Measurements from ENCODE around the gene ZNF423. TPM values are rescaled to one million over a fixed set of nuclear protein-coding genes. Genes with fewer than 3 reads are reported as not detected.

Gene ZNF423
- polyA plus RNA-seq, 4 donors: 0.54 to 10.3 (median 2.9) TPM; not detected in 1

GRCh38 chr16:49776734-49777133, 79.2 kb downstream of the ZNF423 start:
- DNase-seq: no peak
- WGBS, 3 donors: 80 to 86% (median 82%) methylated on average over 4 of the region's 4 CpGs
- Histone ChIP-seq H3K36me3 (ENCODE audit: control insufficient read depth in 3 of 3, insufficient read depth in 2 of 3, low read depth in 1 of 3, low read length in 3 of 3) (peaks cover 0 to 11% (median 0%) of the 10 kb centered on the region in 3 donors), H3K27ac (ENCODE audit: low read depth in 1 of 3, low read length in 2 of 3) (no peak overlapping the region), H3K27me3 (ENCODE audit: control insufficient read depth in 3 of 3, insufficient read depth in 3 of 3, low read length in 3 of 3) (no peaks in the 10 kb centered on the region), H3K4me1 (ENCODE audit: control insufficient read depth in 3 of 3, insufficient read depth in 2 of 3, low read depth in 1 of 3, low read length in 2 of 3) (peaks cover 0 to 2% (median 0%) of the 10 kb centered on the region in 3 donors), H3K9me3 (ENCODE audit: control insufficient read depth in 2 of 2, insufficient read depth in 1 of 2, low read depth in 1 of 2, low read length in 1 of 2) (no peaks in the 10 kb centered on the region), H3K4me3 (ENCODE audit: low read depth in 1 of 3, low read length in 3 of 3) (no peak overlapping the region)
- no peak for FAIRE-seq

- no peak for DNase-seq
- Histone ChIP-seq H3K9me3 (ENCODE audit: control insufficient read depth in 2 of 2, insufficient read depth in 1 of 2, low read depth in 1 of 2, low read length in 1 of 2) (no peaks in the 10 kb centered on the region), H3K4me1 (ENCODE audit: control insufficient read depth in 3 of 3, insufficient read depth in 2 of 3, low read depth in 1 of 3, low read length in 2 of 3) (peaks cover 0 to 2% (median 0%) of the 10 kb centered on the region in 3 donors), H3K27me3 (ENCODE audit: control insufficient read depth in 3 of 3, insufficient read depth in 3 of 3, low read length in 3 of 3) (no peaks in the 10 kb centered on the region), H3K36me3 (ENCODE audit: control insufficient read depth in 3 of 3, insufficient read depth in 2 of 3, low read depth in 1 of 3, low read length in 3 of 3) (peaks cover 0 to 11% (median 0%) of the 10 kb centered on the region in 3 donors), H3K4me3 (ENCODE audit: low read depth in 1 of 3, low read length in 3 of 3) (no peak overlapping the region), H3K27ac (ENCODE audit: low read depth in 1 of 3, low read length in 2 of 3) (no peak overlapping the region)
- FAIRE-seq: no peak
- 50 to 75% (median 67%) methylated on average over 15 to 16 of the region's 16 CpGs for WGBS, 3 donors
These were observed 79.8 kb downstream of the ZNF423 start for GRCh38 chr16:49776085-49776595.

GRCh38 chr16:49775581-49775980, 80.3 kb downstream of the ZNF423 start:
- H3K4me1 ChIP-seq (ENCODE audit: control insufficient read depth in 3 of 3, insufficient read depth in 2 of 3, low read depth in 1 of 3, low read length in 2 of 3): peaks cover 0 to 2% (median 0%) of the 10 kb centered on the region in 3 donors
- no peaks in the 10 kb centered on the region for H3K27me3 ChIP-seq (ENCODE audit: control insufficient read depth in 3 of 3, insufficient read depth in 3 of 3, low read length in 3 of 3)
- 78 to 88% (median 85%) methylated on average over 4 of the region's 4 CpGs for WGBS, 3 donors
- no peaks in the 10 kb centered on the region for H3K9me3 ChIP-seq (ENCODE audit: control insufficient read depth in 2 of 2, insufficient read depth in 1 of 2, low read depth in 1 of 2, low read length in 1 of 2)
- no peak overlapping the region for H3K4me3 ChIP-seq (ENCODE audit: low read depth in 1 of 3, low read length in 3 of 3)
- no peak for DNase-seq
- FAIRE-seq: no peak
- no peak overlapping the region for H3K27ac ChIP-seq (ENCODE audit: low read depth in 1 of 3, low read length in 2 of 3)
- peaks cover 0 to 8% (median 0%) of the 10 kb centered on the region in 3 donors for H3K36me3 ChIP-seq (ENCODE audit: control insufficient read depth in 3 of 3, insufficient read depth in 2 of 3, low read depth in 1 of 3, low read length in 3 of 3)

- Histone ChIP-seq H3K4me3 (ENCODE audit: low read depth in 1 of 3, low read length in 3 of 3) (no peak overlapping the region), H3K4me1 (ENCODE audit: control insufficient read depth in 3 of 3, insufficient read depth in 2 of 3, low read depth in 1 of 3, low read length in 2 of 3) (peaks cover 0 to 2% (median 0%) of the 10 kb centered on the region in 3 donors), H3K27ac (ENCODE audit: low read depth in 1 of 3, low read length in 2 of 3) (no peak overlapping the region), H3K36me3 (ENCODE audit: control insufficient read depth in 3 of 3, insufficient read depth in 2 of 3, low read depth in 1 of 3, low read length in 3 of 3) (peaks cover 0 to 7% (median 0%) of the 10 kb centered on the region in 3 donors), H3K9me3 (ENCODE audit: control insufficient read depth in 2 of 2, insufficient read depth in 1 of 2, low read depth in 1 of 2, low read length in 1 of 2) (no peaks in the 10 kb centered on the region), H3K27me3 (ENCODE audit: control insufficient read depth in 3 of 3, insufficient read depth in 3 of 3, low read length in 3 of 3) (no peaks in the 10 kb centered on the region)
- FAIRE-seq (no peak), DNase-seq (no peak)
- 71 to 84% (median 78%) methylated on average over 4 of the region's 4 CpGs for WGBS, 3 donors
These were observed 80.9 kb downstream of the ZNF423 start for GRCh38 chr16:49775018-49775417.

- WGBS, 3 donors: 61 to 71% (median 69%) methylated on average over 10 of the region's 10 CpGs
- no peaks in the 10 kb centered on the region for H3K9me3 ChIP-seq (ENCODE audit: control insufficient read depth in 2 of 2, insufficient read depth in 1 of 2, low read depth in 1 of 2, low read length in 1 of 2)
- peaks cover 0 to 2% (median 0%) of the 10 kb centered on the region in 3 donors for H3K4me1 ChIP-seq (ENCODE audit: control insufficient read depth in 3 of 3, insufficient read depth in 2 of 3, low read depth in 1 of 3, low read length in 2 of 3)
- FAIRE-seq (no peak), DNase-seq (no peak)
- peaks cover 0 to 6% (median 0%) of the 10 kb centered on the region in 3 donors for H3K36me3 ChIP-seq (ENCODE audit: control insufficient read depth in 3 of 3, insufficient read depth in 2 of 3, low read depth in 1 of 3, low read length in 3 of 3)
- H3K27me3 ChIP-seq (ENCODE audit: control insufficient read depth in 3 of 3, insufficient read depth in 3 of 3, low read length in 3 of 3): no peaks in the 10 kb centered on the region
- H3K4me3 ChIP-seq (ENCODE audit: low read depth in 1 of 3, low read length in 3 of 3): no peak overlapping the region
- H3K27ac ChIP-seq (ENCODE audit: low read depth in 1 of 3, low read length in 2 of 3): no peak overlapping the region
These were observed 82.1 kb downstream of the ZNF423 start for GRCh38 chr16:49773534-49774475.

GRCh38 chr16:49767998-49768397, 87.9 kb downstream of the ZNF423 start:
- no peaks in the 10 kb centered on the region for H3K27me3 ChIP-seq (ENCODE audit: control insufficient read depth in 3 of 3, insufficient read depth in 3 of 3, low read length in 3 of 3)
- H3K27ac ChIP-seq (ENCODE audit: low read depth in 1 of 3, low read length in 2 of 3): no peak overlapping the region
- WGBS, 3 donors: 93 to 94% (median 94%) methylated on average over 23 of the region's 23 CpGs
- H3K4me1 ChIP-seq (ENCODE audit: control insufficient read depth in 3 of 3, insufficient read depth in 2 of 3, low read depth in 1 of 3, low read length in 2 of 3): no peaks in the 10 kb centered on the region
- no peaks in the 10 kb centered on the region for H3K9me3 ChIP-seq (ENCODE audit: control insufficient read depth in 2 of 2, insufficient read depth in 1 of 2, low read depth in 1 of 2, low read length in 1 of 2)
- FAIRE-seq (no peak), DNase-seq (no peak)
- H3K36me3 ChIP-seq (ENCODE audit: control insufficient read depth in 3 of 3, insufficient read depth in 2 of 3, low read depth in 1 of 3, low read length in 3 of 3): peaks cover 0 to 6% (median 0%) of the 10 kb centered on the region in 3 donors
- H3K4me3 ChIP-seq (ENCODE audit: low read depth in 1 of 3, low read length in 3 of 3): no peak overlapping the region

GRCh38 chr16:49767414-49767813, 88.5 kb downstream of the ZNF423 start:
- WGBS, 3 donors: 87 to 92% (median 89%) methylated on average over 5 of the region's 5 CpGs
- peaks cover 0 to 6% (median 0%) of the 10 kb centered on the region in 3 donors for H3K36me3 ChIP-seq (ENCODE audit: control insufficient read depth in 3 of 3, insufficient read depth in 2 of 3, low read depth in 1 of 3, low read length in 3 of 3)
- H3K27ac ChIP-seq (ENCODE audit: low read depth in 1 of 3, low read length in 2 of 3): no peak overlapping the region
- no peaks in the 10 kb centered on the region for H3K27me3 ChIP-seq (ENCODE audit: control insufficient read depth in 3 of 3, insufficient read depth in 3 of 3, low read length in 3 of 3)
- H3K9me3 ChIP-seq (ENCODE audit: control insufficient read depth in 2 of 2, insufficient read depth in 1 of 2, low read depth in 1 of 2, low read length in 1 of 2): no peaks in the 10 kb centered on the region
- DNase-seq (no peak), FAIRE-seq (no peak)
- H3K4me3 ChIP-seq (ENCODE audit: low read depth in 1 of 3, low read length in 3 of 3): no peak overlapping the region
- no peaks in the 10 kb centered on the region for H3K4me1 ChIP-seq (ENCODE audit: control insufficient read depth in 3 of 3, insufficient read depth in 2 of 3, low read depth in 1 of 3, low read length in 2 of 3)

GRCh38 chr16:49766225-49766624, 89.7 kb downstream of the ZNF423 start:
- FAIRE-seq (no peak), DNase-seq (no peak)
- WGBS, 3 donors: 72 to 77% (median 74%) methylated on average over 6 of the region's 6 CpGs
- H3K27ac ChIP-seq (ENCODE audit: low read depth in 1 of 3, low read length in 2 of 3): no peak overlapping the region
- H3K4me3 ChIP-seq (ENCODE audit: low read depth in 1 of 3, low read length in 3 of 3): no peak overlapping the region
- H3K27me3 ChIP-seq (ENCODE audit: control insufficient read depth in 3 of 3, insufficient read depth in 3 of 3, low read length in 3 of 3): no peaks in the 10 kb centered on the region
- no peaks in the 10 kb centered on the region for H3K4me1 ChIP-seq (ENCODE audit: control insufficient read depth in 3 of 3, insufficient read depth in 2 of 3, low read depth in 1 of 3, low read length in 2 of 3)
- no peaks in the 10 kb centered on the region for H3K9me3 ChIP-seq (ENCODE audit: control insufficient read depth in 2 of 2, insufficient read depth in 1 of 2, low read depth in 1 of 2, low read length in 1 of 2)
- peaks cover 0 to 2% (median 0%) of the 10 kb centered on the region in 3 donors for H3K36me3 ChIP-seq (ENCODE audit: control insufficient read depth in 3 of 3, insufficient read depth in 2 of 3, low read depth in 1 of 3, low read length in 3 of 3)

All from small intestine (tissue), 7 donors.